Retinal pigment epithelial cell (primary cell): ENCODE results near the gene CSK.
A peak's percentile ranks its signal among the peaks of the same experiment; 100 is the strongest.

Experiments
- DNase-seq: peaks from one replicate; pipeline ENCODE4 v3.0.0-alpha.2; 2010; ENCODE audit warnings: low read depth
- H3K4me3 ChIP-seq: 2 replicates; pipeline ENCODE4 v1.5.1; 2011; ENCODE audit warnings: mild to moderate bottlenecking, low read length, control low read depth, moderate library complexity
- TF ChIP-seq, protein P1 (sequence below): conservative IDR thresholded peaks from 2 replicates; pipeline ENCODE4 v1.5.1; 2011; ENCODE audit warnings: low read depth, low read length, control low read depth, inconsistent platforms

Gene CSK

GRCh38 chr15:74839526-74840395, 57.9 kb downstream of the CSK start:
- H3K4me3 ChIP-seq: no peak overlapping the region
- DNase-seq: no peak
- TF ChIP-seq, protein P1, sequence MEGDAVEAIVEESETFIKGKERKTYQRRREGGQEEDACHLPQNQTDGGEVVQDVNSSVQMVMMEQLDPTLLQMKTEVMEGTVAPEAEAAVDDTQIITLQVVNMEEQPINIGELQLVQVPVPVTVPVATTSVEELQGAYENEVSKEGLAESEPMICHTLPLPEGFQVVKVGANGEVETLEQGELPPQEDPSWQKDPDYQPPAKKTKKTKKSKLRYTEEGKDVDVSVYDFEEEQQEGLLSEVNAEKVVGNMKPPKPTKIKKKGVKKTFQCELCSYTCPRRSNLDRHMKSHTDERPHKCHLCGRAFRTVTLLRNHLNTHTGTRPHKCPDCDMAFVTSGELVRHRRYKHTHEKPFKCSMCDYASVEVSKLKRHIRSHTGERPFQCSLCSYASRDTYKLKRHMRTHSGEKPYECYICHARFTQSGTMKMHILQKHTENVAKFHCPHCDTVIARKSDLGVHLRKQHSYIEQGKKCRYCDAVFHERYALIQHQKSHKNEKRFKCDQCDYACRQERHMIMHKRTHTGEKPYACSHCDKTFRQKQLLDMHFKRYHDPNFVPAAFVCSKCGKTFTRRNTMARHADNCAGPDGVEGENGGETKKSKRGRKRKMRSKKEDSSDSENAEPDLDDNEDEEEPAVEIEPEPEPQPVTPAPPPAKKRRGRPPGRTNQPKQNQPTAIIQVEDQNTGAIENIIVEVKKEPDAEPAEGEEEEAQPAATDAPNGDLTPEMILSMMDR: peak; percentile 24

GRCh38 chr15:74840851-74841775, 59.2 kb downstream of the CSK start:
- TF ChIP-seq, protein P1: no peak
- DNase-seq: no peak
- H3K4me3 ChIP-seq: no peak overlapping the region

- TF ChIP-seq, protein P1: no peak
- H3K4me3 ChIP-seq: peak overlapping the region; percentile 84
- no peak for DNase-seq
These were observed 60.1 kb downstream of the CSK start for GRCh38 chr15:74841891-74842373.

DNA sequence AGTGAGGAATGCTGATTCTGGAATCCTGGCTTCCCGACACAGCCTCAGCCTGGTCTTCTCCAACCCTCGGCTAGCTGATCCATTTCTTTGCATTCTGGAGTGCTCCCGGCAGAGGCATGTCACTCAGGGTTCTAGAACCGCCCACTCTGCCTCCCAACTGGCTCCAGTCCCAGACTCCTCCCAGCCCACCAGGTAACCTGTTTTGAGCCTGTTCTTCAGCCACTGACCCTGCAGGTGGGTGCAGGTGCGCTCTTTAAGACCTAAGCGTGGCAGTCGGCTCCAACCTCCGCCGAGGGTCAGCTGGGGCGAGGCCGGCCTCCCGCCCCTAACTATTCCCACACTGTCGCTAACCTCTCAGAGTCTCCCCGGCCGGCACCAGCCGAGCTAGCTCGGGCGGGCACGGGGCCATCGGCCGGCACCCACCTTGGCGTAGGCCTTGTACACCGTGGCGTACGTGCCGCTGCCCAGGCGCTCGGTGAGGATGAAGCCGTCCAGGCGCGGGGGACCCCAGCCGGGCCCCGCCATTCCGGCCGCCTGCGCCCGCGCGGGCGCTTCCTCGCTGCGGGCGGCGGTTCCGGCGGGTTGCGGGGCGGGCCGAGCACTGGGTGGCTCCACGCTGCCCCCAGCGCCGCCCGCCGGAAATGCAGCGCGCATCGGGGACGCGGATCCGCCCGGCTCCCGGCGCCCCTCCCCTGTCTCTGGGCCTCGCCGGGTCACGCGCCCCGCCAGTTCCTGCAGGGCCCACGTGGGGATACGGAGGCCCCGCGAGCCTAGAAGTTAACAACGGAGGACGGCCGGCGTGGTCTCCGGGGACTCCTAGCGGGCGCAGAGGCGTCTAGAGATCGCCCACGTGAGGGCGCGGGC, 60.9 kb downstream of the CSK start, which contains the start of gene ULK3:
Gene ULK3, minus strand, starts transcription at position 576 of the 864 bp plus-strand sequence. Its CDS starts 51 bp downstream, at position 525.
- TF ChIP-seq, protein P1: peak; percentile 40
- peak within 1 kb of the TSS; percentile 84 for H3K4me3 ChIP-seq
- DNase-seq: peak; percentile 48

- TF ChIP-seq, protein P1: no peak
- no peak for DNase-seq
- peak overlapping the region; percentile 34 for H3K4me3 ChIP-seq
These were observed 61.6 kb downstream of the CSK start for GRCh38 chr15:74843445-74843828.

DNA sequence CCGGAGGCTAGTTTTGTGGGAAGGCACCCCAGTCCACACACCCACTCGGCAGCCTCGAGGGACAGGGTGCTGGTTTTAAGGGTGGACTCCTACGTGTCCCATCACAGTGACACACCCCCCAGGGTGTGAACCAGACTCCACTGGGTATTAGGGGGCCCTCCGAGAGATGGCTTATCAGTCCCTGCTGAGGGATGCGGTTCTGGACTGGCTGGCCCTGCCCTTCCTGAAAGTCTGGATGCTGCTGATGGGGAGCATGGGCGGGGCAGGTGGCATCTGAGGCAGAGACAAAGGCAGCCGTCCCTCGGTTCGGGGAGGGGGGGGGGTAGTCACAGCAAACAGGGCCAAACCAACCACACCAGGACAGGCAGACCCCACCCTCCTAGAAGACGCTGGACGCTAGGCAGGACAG, 62.0 kb downstream of the CSK start:
- no peak for DNase-seq
- H3K4me3 ChIP-seq: no peak overlapping the region

More for the DNA sequence above, 62.0 kb downstream of the CSK start:
- TF ChIP-seq, protein P1: no peak
